Tibial artery (tissue), 4 donors: Measurements from ENCODE around the gene PTPRN2.

ENCODE experiments used
- DNase-seq, 2 donors: peaks; one replicate each; pipeline ENCODE4 v3.0.0-alpha.2; 2019
- H3K27ac ChIP-seq, 2 donors: fragments of 200-600 bp; sonication (generic) in 1 of 2; 1 replicate in 1 of 2; 2 replicates in 1 of 2; pipeline ENCODE4 v1.5.1; 2018 to 2019; ENCODE audit warnings: mild to moderate bottlenecking in 1 of 2
- H3K27me3 ChIP-seq, 2 donors: fragments of 200-600 bp; sonication (generic) in 1 of 2; one replicate each; pipeline versions ENCODE4 v1.5.1 to v1.6.0; 2016 to 2019
- H3K36me3 ChIP-seq, 3 donors: fragments of 200-600 bp; sonication (generic) in 2 of 3; one replicate each; pipeline ENCODE4 v1.5.1; 2016 to 2019; ENCODE audit warnings: mild to moderate bottlenecking in 2 of 3
- H3K4me1 ChIP-seq, 4 donors: fragments of 200-600 bp; sonication (generic) in 2 of 4; 1 replicate in 3 of 4; 2 replicates in 1 of 4; pipeline ENCODE4 v1.5.1; 2016 to 2019
- H3K4me3 ChIP-seq, 2 donors: fragments of 200-600 bp; sonication (generic) in 1 of 2; 1 replicate in 1 of 2; 2 replicates in 1 of 2; pipeline ENCODE4 v1.5.1; 2018 to 2019; ENCODE audit warnings: mild to moderate bottlenecking in 2 of 2
- H3K9me3 ChIP-seq, 3 donors: fragments of 200-600 bp; sonication (generic) in 1 of 3; one replicate each; pipeline ENCODE4 v1.5.1; 2016 to 2019
- intact Hi-C: fragments of 100-400 bp; cut with DNase I; formaldehyde crosslinking; loops from one replicate; pipeline ENCODE4 v1.15.0; 2023; ENCODE audit warnings: low total_unique reads
- TF ChIP-seq, protein P1 (sequence below), 2 experiments: fragments of 200-600 bp in 1 of 2; fragments of 450-650 bp in 1 of 2; IDR thresholded peaks; one replicate each; pipeline ENCODE4 v1.5.1; 2017 to 2019; ENCODE audit warnings: antibody characterized with exemption in 2 of 2, mild to moderate bottlenecking in 1 of 2, moderate library complexity in 1 of 2

The PTPRN2 gene

DNA sequence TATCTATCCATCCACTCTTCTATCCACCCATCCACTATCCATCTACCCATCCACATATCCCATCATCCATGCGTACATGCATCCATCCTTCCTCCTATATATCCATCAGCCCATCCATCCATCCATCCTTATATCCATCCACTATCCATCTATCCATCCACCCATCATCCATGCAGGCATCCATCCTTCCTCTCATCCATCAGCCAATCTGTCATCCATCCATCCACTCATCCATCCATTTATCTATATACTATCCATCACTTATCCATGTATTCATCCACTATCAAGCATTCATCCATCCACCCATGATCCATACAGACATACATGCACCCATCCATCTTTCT is 765.0 kb downstream of the PTPRN2 start:
- DNase-seq: no peak
- Histone ChIP-seq H3K4me1 (no peaks in the 10 kb centered on the region), H3K4me3 (no peak overlapping the region), H3K27me3 (peaks cover 0 to 3% of the 10 kb centered on the region in 2 donors), H3K27ac (no peak overlapping the region), H3K9me3 (peaks cover 0 to 13% (median 0%) of the 10 kb centered on the region in 3 donors), H3K36me3 (no peaks in the 10 kb centered on the region)
- intact Hi-C loops: no loop called here
- TF ChIP-seq, protein P1, sequence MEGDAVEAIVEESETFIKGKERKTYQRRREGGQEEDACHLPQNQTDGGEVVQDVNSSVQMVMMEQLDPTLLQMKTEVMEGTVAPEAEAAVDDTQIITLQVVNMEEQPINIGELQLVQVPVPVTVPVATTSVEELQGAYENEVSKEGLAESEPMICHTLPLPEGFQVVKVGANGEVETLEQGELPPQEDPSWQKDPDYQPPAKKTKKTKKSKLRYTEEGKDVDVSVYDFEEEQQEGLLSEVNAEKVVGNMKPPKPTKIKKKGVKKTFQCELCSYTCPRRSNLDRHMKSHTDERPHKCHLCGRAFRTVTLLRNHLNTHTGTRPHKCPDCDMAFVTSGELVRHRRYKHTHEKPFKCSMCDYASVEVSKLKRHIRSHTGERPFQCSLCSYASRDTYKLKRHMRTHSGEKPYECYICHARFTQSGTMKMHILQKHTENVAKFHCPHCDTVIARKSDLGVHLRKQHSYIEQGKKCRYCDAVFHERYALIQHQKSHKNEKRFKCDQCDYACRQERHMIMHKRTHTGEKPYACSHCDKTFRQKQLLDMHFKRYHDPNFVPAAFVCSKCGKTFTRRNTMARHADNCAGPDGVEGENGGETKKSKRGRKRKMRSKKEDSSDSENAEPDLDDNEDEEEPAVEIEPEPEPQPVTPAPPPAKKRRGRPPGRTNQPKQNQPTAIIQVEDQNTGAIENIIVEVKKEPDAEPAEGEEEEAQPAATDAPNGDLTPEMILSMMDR (IDR thresholded peaks at IDR 0.05): no peak

DNA sequence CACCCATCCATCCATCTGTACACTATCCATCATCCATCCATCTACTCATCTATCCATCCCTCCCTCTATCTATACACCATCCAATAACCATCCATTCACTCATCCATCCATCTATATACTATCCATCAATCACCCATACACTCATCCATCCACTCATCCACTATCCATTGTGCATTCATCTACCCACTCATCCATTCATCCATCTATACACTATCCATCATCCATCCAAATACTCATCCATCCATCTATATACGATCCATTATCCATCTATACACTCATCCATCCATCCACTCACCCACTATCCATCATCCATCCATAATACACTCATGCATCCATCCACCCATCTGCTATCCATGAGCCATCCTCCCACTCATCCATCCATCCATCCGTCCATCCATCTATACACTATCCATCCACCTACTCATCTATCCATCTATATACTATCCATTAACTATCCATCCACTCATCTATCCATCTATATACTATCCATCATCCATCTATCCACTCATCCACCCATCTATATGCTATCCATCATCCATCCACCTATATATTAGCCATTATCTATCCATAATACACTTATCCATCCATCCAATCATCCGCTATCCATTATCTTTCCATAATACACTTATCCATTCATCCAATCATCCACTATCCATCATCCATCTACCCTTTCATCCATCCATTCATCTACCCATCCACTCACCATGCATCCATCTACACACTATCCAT is 765.5 kb downstream of the PTPRN2 start:
- TF ChIP-seq, protein P1 (IDR thresholded peaks at IDR 0.05): no peak
- H3K36me3 ChIP-seq: no peaks in the 10 kb centered on the region
- intact Hi-C loops: no loop called here
- H3K4me3 ChIP-seq: no peak overlapping the region
- peaks cover 0 to 5% of the 10 kb centered on the region in 2 donors for H3K27me3 ChIP-seq
- peaks cover 0 to 13% (median 0%) of the 10 kb centered on the region in 3 donors for H3K9me3 ChIP-seq
- no peak for DNase-seq
- H3K4me1 ChIP-seq: no peaks in the 10 kb centered on the region
- H3K27ac ChIP-seq: no peak overlapping the region

DNA sequence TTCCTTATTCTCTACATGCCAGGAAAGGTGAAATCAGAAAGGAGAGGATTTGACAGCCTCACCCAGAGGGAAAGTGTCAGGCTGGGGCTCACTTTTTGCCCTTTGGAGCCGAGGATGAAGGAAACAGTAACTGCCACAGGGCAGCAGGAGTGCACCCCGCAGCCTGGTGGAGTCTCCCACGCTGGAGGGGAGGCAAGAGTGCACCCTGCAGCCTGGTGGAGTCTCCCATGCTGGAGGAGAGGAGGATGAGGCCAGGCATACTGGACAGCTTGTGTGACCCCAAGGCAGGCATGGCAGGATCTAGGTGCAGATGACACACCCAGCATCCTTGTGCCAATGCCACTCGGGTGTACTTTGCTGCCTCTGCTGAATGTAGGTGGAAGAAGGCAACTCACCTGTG is 766.8 kb downstream of the PTPRN2 start:
- TF ChIP-seq, protein P1 (IDR thresholded peaks at IDR 0.05): no peak
- Histone ChIP-seq H3K36me3 (no peaks in the 10 kb centered on the region), H3K9me3 (peaks cover 0 to 18% (median 0%) of the 10 kb centered on the region in 3 donors), H3K4me3 (no peak overlapping the region), H3K27ac (no peak overlapping the region), H3K27me3 (peaks cover 0 to 5% of the 10 kb centered on the region in 2 donors), H3K4me1 (no peaks in the 10 kb centered on the region)
- intact Hi-C loops: no loop called here
- DNase-seq: no peak

DNA sequence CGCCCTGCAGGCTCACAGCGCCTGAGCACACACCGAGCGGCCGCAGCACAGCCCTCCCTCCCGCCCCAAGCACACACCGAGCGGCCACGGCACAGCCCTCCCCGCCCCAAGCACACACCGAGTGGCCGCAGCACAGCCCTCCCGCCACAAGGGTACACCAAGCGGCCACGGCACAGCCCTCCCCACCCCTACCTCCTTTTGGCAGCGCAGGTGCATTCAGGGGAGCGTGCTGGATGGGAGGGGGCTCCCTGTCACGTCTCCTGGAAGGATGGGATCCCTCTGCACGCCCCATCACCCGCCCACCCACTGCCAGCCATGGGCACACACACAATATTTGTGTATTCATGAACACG is 768.2 kb downstream of the PTPRN2 start:
- Histone ChIP-seq H3K4me1 (no peaks in the 10 kb centered on the region), H3K27me3 (peaks cover 0 to 5% of the 10 kb centered on the region in 2 donors), H3K9me3 (peaks cover 0 to 13% (median 0%) of the 10 kb centered on the region in 3 donors), H3K4me3 (no peak overlapping the region), H3K27ac (no peak overlapping the region), H3K36me3 (no peaks in the 10 kb centered on the region)
- intact Hi-C loops: no loop called here
- DNase-seq: no peak
- TF ChIP-seq, protein P1 (IDR thresholded peaks at IDR 0.05): no peak

DNA sequence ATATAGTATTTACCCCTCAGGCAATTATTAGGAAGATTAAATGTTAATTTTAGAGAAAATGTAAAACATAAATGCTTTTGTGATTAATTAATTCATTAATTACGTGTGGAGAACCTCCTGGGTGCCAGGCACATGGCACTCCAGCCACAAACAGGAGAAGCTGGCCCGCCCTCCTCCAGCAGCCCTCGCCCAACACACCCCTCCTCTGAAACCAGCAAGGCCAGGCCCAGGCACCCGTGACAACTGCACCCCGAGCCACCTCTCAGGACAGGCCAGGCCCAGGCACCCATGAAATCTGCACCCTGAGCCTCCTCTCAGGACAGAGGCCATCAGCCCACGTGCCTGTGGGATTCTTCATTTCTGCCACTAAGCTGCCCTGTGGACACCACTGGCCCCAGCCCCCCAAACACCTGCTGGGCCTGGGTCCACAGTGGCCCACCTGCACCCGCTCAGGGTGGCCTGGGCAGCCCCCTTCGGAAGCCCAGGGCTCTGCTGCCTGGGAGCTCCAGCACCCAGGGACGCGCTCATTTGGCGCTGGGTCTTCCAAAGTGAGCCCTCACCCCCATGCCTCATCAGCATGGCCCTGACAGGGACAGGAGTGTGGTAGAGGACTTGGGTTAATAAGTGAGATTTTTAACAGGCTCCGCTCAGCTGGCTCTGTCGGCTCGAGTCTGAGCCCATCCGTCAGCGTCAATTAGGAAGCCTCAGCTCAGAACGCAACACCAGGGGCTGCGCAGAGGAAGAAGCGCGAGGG is 768.7 kb downstream of the PTPRN2 start:
- intact Hi-C loops: no loop called here
- no peaks in the 10 kb centered on the region for H3K4me1 ChIP-seq
- TF ChIP-seq, protein P1 (IDR thresholded peaks at IDR 0.05): no peak

More for the DNA sequence above, 768.7 kb downstream of the PTPRN2 start:
- no peaks in the 10 kb centered on the region for H3K36me3 ChIP-seq
- H3K9me3 ChIP-seq: peaks cover 0 to 8% (median 0%) of the 10 kb centered on the region in 3 donors
- H3K27ac ChIP-seq: no peak overlapping the region
- H3K27me3 ChIP-seq: peaks cover 0 to 5% of the 10 kb centered on the region in 2 donors
- DNase-seq: no peak
- no peak overlapping the region for H3K4me3 ChIP-seq
